Transverse colon (tissue), 4 donors: ENCODE measurements around the gene CHKA.

Experiments
- EP300 ChIP-seq: sonication (generic); formaldehyde crosslinking; IDR thresholded peaks from one replicate; pipeline ENCODE4 v1.6.1; 2017; ENCODE audit warnings: antibody characterized with exemption, low read depth
- POLR2A ChIP-seq: fragments of 450-650 bp; IDR thresholded peaks from one replicate; pipeline ENCODE4 v1.6.1; 2016; ENCODE audit warnings: antibody characterized with exemption, mild to moderate bottlenecking, moderate library complexity
- POLR2AphosphoS5 ChIP-seq, 3 donors: sonication (generic); formaldehyde crosslinking; IDR thresholded peaks; one replicate each; pipeline ENCODE4 v1.6.1; 2016; ENCODE audit warnings: antibody characterized with exemption in 3 of 3
- TF ChIP-seq, protein P1 (sequence below), 5 experiments: fragments of 200-600 bp in 3 of 5; fragments of 450-650 bp in 2 of 5; sonication (generic) in 3 of 5; IDR thresholded peaks; 1 replicate in 2 of 5; 2 replicates in 3 of 5; pipeline ENCODE4 v1.5.1; 2016 to 2017; ENCODE audit warnings: antibody characterized with exemption in 5 of 5, inconsistent platforms in 3 of 5, mild to moderate bottlenecking in 2 of 5, moderate library complexity in 1 of 5

DNA sequence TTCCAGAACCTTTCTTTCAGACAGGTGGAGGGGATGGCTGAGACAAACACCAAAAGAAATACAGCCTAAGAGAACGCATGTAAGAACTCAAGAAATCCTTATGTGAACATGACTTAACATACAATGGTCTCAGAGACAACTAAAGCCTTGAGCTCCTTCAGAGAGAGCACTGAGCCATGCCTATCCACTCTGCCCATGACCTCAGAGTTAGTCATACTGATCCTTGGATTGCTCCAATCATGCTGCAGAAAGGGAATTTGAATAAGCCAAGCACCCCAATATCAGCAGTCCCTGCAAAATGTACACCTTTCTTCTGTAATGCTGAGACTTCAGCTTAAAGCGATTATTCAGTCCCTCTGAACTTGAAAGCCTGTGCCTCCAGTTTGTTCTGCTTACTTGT lies 43.2 kb upstream of the CHKA start:
- no peak for TF ChIP-seq EP300
- no peak for TF ChIP-seq POLR2A
- TF ChIP-seq, protein P1, sequence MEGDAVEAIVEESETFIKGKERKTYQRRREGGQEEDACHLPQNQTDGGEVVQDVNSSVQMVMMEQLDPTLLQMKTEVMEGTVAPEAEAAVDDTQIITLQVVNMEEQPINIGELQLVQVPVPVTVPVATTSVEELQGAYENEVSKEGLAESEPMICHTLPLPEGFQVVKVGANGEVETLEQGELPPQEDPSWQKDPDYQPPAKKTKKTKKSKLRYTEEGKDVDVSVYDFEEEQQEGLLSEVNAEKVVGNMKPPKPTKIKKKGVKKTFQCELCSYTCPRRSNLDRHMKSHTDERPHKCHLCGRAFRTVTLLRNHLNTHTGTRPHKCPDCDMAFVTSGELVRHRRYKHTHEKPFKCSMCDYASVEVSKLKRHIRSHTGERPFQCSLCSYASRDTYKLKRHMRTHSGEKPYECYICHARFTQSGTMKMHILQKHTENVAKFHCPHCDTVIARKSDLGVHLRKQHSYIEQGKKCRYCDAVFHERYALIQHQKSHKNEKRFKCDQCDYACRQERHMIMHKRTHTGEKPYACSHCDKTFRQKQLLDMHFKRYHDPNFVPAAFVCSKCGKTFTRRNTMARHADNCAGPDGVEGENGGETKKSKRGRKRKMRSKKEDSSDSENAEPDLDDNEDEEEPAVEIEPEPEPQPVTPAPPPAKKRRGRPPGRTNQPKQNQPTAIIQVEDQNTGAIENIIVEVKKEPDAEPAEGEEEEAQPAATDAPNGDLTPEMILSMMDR (IDR thresholded peaks at IDR 0.05), result no peak
- TF ChIP-seq POLR2AphosphoS5 (IDR thresholded peaks at IDR 0.05), result no peak
